Measurements from ENCODE around the gene PTK7.

PTK7 gene

DNA sequence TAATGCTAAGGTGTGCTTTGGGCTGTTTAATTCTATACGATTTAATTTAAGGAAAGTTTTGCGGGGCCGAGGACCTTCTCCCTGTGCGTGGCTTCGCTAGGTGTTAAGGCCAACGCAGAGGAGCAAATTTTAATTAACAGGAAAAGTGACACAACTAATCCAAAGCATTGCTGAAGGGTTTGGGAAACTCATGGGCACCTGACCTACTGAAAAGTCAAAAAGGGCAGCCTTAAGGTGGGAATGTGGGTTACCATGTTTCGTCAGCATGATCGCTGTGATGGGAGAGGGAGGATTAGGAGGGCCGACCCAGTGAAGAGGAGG, 105.5 kb downstream of the PTK7 start:
- Histone ChIP-seq H3K4me2 (ENCODE audit: low read depth, low read length, poor library complexity, severe bottlenecking) (peak overlapping the region; percentile 69), H2AFZ (ENCODE audit: low read depth, low read length, severe bottlenecking) (peak overlapping the region; percentile 62), H3K4me3 (ENCODE audit: insufficient read depth, low read length, poor library complexity, severe bottlenecking) (peak overlapping the region; percentile 68), H3K9ac (ENCODE audit: low read length) (peak overlapping the region; percentile 68), H3F3A (ENCODE audit: insufficient read depth) (peaks cover 16% of the 10 kb centered on the region), H3K9me3 (ENCODE audit: insufficient read depth, low read length) (no peaks in the 10 kb centered on the region), H3K9me2 (replicated peaks; ENCODE audit: insufficient read depth, low read length) (no peaks in the 10 kb centered on the region), H4K20me1 (ENCODE audit: low read depth, low read length) (no peaks in the 10 kb centered on the region), H3K36me3 (ENCODE audit: low read length) (0 out of 2 replicates have a peak, but pooled peaks cover 10% of the 10 kb centered on the region), H3K79me2 (ENCODE audit: insufficient read depth, low read length) (peaks cover 12% of the 10 kb centered on the region), H3K27ac (ENCODE audit: low read depth, low read length) (peak overlapping the region; percentile 63), H3K27me3 (ENCODE audit: low read length) (no peaks in the 10 kb centered on the region)
- TF ChIP-seq CTCF (IDR thresholded peaks at IDR 0.05; ENCODE audit: insufficient read depth, low read length, poor library complexity, severe bottlenecking) = no peak
- no peak for TF ChIP-seq EZH2phosphoT487 (conservative IDR thresholded peaks at IDR 0.05; ENCODE audit: low read length)

DNA sequence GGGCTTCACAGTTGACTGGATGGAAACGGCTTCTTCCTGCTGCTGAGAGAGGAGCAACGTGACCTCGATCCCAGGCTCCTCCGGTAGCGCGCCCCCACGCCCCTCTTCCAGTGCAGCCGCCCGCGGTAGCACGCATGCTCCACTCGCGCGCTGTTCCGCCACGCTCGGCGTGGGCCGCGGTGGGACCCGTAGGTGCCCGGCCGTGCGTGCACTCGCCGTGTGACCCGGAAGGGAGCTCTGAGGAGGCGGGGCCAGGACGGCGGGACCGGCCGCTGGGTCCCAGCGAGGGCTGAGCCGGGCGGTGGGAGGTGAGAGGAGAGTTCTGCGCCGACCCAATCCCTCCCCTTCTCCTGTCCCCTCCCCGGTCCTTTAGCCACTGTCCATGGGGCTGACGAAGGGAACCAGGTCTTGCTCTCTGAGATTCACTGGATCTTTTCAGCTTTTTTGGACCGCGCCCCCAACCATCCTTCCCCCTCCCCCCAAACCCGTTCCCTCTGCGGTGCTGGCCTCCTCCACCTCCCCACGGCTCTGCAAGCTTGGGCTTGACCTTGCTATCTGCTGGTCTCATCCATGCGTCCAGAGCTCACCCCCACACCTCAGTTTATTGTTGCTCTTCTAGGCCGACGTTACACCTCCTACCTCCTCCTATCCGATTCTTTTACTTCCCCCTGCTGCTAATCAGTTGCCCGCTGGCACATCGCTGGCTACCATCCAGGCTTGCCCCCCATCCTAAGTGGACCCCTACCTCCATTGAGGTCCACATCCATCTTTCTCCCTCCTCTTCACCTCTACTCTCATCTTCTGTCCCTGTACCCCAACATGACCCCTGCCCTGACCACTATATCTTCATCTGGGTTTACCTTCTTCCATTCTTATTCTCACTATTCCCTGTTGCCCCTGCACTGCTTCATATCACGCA, 106.1 kb downstream of the PTK7 start, which contains the start of gene CUL9:
TSS of gene CUL9 (plus strand) at position 255 of the 919 bp plus-strand sequence. CDS start 2,115 bp downstream, outside the sequence.
- Histone ChIP-seq H3K27me3 (ENCODE audit: low read length) (no peaks in the 10 kb centered on the region), H3F3A (ENCODE audit: insufficient read depth) (peaks cover 16% of the 10 kb centered on the region), H4K20me1 (ENCODE audit: low read depth, low read length) (no peaks in the 10 kb centered on the region), H3K36me3 (ENCODE audit: low read length) (0 out of 2 replicates have a peak, but pooled peaks cover 6% of the 10 kb centered on the region), H3K79me2 (ENCODE audit: insufficient read depth, low read length) (peaks cover 12% of the 10 kb centered on the region), H3K9ac (ENCODE audit: low read length) (peak within 1 kb of the TSS; percentile 68), H3K4me3 (ENCODE audit: insufficient read depth, low read length, poor library complexity, severe bottlenecking) (peak within 1 kb of the TSS; percentile 68), H3K27ac (ENCODE audit: low read depth, low read length) (peak within 1 kb of the TSS; percentile 63), H3K4me2 (ENCODE audit: low read depth, low read length, poor library complexity, severe bottlenecking) (peak within 1 kb of the TSS; percentile 69), H2AFZ (ENCODE audit: low read depth, low read length, severe bottlenecking) (peak within 1 kb of the TSS; percentile 62), H3K9me2 (replicated peaks; ENCODE audit: insufficient read depth, low read length) (no peaks in the 10 kb centered on the region), H3K9me3 (ENCODE audit: insufficient read depth, low read length) (no peaks in the 10 kb centered on the region)
- TF ChIP-seq EZH2phosphoT487 (conservative IDR thresholded peaks at IDR 0.05; ENCODE audit: low read length) = no peak
- TF ChIP-seq CTCF (IDR thresholded peaks at IDR 0.05; ENCODE audit: insufficient read depth, low read length, poor library complexity, severe bottlenecking) = no peak

GRCh38 chr6:43183441-43183840, 107.3 kb downstream of the PTK7 start:
- Histone ChIP-seq H3K4me3 (ENCODE audit: insufficient read depth, low read length, poor library complexity, severe bottlenecking) (no peak overlapping the region), H3K36me3 (ENCODE audit: low read length) (0 out of 2 replicates have a peak, but pooled peaks cover 6% of the 10 kb centered on the region), H3K27ac (ENCODE audit: low read depth, low read length) (no peak overlapping the region), H3K4me2 (ENCODE audit: low read depth, low read length, poor library complexity, severe bottlenecking) (peak overlapping the region; percentile 69), H3K79me2 (ENCODE audit: insufficient read depth, low read length) (peaks cover 12% of the 10 kb centered on the region), H4K20me1 (ENCODE audit: low read depth, low read length) (no peaks in the 10 kb centered on the region), H3F3A (ENCODE audit: insufficient read depth) (peaks cover 16% of the 10 kb centered on the region), H3K27me3 (ENCODE audit: low read length) (no peaks in the 10 kb centered on the region), H3K9me2 (replicated peaks; ENCODE audit: insufficient read depth, low read length) (no peaks in the 10 kb centered on the region), H3K9me3 (ENCODE audit: insufficient read depth, low read length) (no peaks in the 10 kb centered on the region), H3K9ac (ENCODE audit: low read length) (peak overlapping the region; percentile 68), H2AFZ (ENCODE audit: low read depth, low read length, severe bottlenecking) (no peak overlapping the region)
- no peak for TF ChIP-seq CTCF (IDR thresholded peaks at IDR 0.05; ENCODE audit: insufficient read depth, low read length, poor library complexity, severe bottlenecking)
- TF ChIP-seq EZH2phosphoT487 (conservative IDR thresholded peaks at IDR 0.05; ENCODE audit: low read length) = no peak

Data from SU-DHL-6 (cell line).